GM12892 (cell line): ENCODE measurements around the gene NPEPL1.

Source experiments
- DNase-seq: peaks from one replicate; pipeline ENCODE4 v3.0.0; 2011; ENCODE audit not compliant: insufficient read length
- FAIRE-seq: peaks from 2 replicates; lab custom pipeline; 2011; peaks lifted over from hg19 to GRCh38; lab: Jason Lieb, UNC
- POLR2A ChIP-seq: IDR thresholded peaks from 2 replicates; pipeline ENCODE4 v1.6.1; 2011; ENCODE audit warnings: low read depth, low read length, control low read depth
- POLR2AphosphoS5 ChIP-seq: IDR thresholded peaks from 2 replicates; pipeline ENCODE4 v1.6.1; 2011; ENCODE audit warnings: low read depth, low read length, control low read depth
- TAF1 ChIP-seq: IDR thresholded peaks from 2 replicates; pipeline ENCODE4 v1.6.1; 2011; ENCODE audit warnings: low read depth, mild to moderate bottlenecking, control low read depth, low read length, borderline replicate concordance

Gene NPEPL1

GRCh38 chr20:58673119-58673518, 19.5 kb upstream of the NPEPL1 start:
- no peak for TF ChIP-seq TAF1
- TF ChIP-seq POLR2A: no peak
- no peak for TF ChIP-seq POLR2AphosphoS5
- DNase-seq: no peak
- FAIRE-seq: no peak

- DNase-seq (no peak), FAIRE-seq (no peak)
- TF ChIP-seq POLR2AphosphoS5 (no peak), TAF1 (no peak), POLR2A (no peak)
Observed at GRCh38 chr20:58675146-58675584, 17.4 kb upstream of the NPEPL1 start.

GRCh38 chr20:58675641-58676040, 17.0 kb upstream of the NPEPL1 start:
- FAIRE-seq: no peak
- no peak for DNase-seq

DNA sequence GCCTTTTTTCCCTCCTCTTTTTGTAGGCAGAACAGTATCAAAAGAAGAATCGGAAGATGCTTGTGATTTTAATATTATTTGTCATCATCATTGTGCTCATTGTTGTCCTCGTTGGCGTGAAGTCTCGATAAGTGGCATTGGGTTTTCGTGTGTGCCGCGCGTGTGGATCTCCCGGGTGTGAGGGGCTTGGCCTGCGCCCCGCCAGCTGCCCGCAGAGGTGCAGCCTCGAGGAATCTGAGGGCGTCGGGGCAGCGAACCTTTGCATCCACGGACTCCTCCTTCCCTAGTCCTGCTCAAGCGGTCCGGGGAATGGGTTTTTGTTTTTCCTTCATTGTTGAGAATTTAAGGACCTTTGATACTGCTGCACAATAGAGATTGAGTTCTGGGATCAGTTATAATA, 16.4 kb upstream of the NPEPL1 start:
- FAIRE-seq (no peak), DNase-seq (no peak)
- TF ChIP-seq POLR2AphosphoS5: no peak
- no peak for TF ChIP-seq POLR2A
- no peak for TF ChIP-seq TAF1

More at GRCh38 chr20:58675641-58676040, 17.0 kb upstream of the NPEPL1 start:
- TF ChIP-seq TAF1: no peak
- no peak for TF ChIP-seq POLR2AphosphoS5
- TF ChIP-seq POLR2A: no peak

GRCh38 chr20:58677079-58677604, 15.5 kb upstream of the NPEPL1 start:
- TF ChIP-seq POLR2AphosphoS5: no peak
- TF ChIP-seq POLR2A: no peak
- no peak for TF ChIP-seq TAF1
- DNase-seq (no peak), FAIRE-seq (no peak)

- TF ChIP-seq TAF1 (no peak), POLR2A (no peak), POLR2AphosphoS5 (no peak)
- FAIRE-seq: no peak
- no peak for DNase-seq
Observed at GRCh38 chr20:58677808-58678207, 14.8 kb upstream of the NPEPL1 start.

GRCh38 chr20:58678806-58679205, 13.8 kb upstream of the NPEPL1 start:
- FAIRE-seq: no peak
- DNase-seq: no peak
- TF ChIP-seq TAF1 (no peak), POLR2AphosphoS5 (no peak), POLR2A (no peak)

GRCh38 chr20:58682656-58683531, 9.7 kb upstream of the NPEPL1 start:
- TF ChIP-seq POLR2A (no peak), TAF1 (no peak), POLR2AphosphoS5 (no peak)
- no peak for DNase-seq
- FAIRE-seq: no peak

DNA sequence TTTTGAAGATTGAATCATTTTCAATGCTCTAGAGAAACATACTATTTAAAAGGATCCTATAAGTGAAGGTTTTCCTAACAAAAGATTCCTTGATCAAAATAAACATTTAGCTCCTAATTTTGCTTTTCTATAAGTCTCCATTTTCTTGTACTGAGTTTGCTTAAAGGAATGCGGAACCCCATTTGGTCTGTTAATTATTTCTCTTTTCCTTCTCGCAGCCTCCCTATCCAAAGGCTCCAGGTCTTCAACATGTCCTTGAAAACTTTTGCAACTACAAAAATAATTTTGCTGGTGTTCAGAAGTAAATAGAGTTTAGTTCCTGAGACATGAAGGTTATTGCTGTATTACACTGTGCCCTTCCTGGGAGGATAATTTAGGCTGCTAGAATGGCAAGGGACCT, 8.3 kb upstream of the NPEPL1 start:
- TF ChIP-seq POLR2AphosphoS5 (no peak), TAF1 (no peak), POLR2A (no peak)
- FAIRE-seq (no peak), DNase-seq (no peak)

DNA sequence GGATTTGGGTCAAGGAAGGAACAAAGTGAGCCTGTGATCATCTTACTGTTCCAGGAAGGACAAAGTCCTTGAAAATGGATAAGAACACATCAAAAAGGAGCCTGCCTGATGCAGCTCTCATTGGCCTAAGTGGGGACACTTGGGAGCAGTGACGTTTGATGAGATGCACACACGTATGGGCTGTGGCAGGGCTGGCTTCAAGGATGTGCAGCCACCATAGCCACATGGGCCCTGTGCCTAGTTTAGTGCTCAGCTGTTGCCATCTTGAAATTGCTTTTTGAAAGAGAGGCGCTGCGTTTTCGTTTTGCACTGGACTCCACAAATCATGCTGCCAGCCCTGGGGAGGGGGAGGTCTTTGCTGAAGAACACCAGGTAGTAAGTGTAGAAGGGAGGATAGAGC, 6.6 kb upstream of the NPEPL1 start:
- FAIRE-seq (no peak), DNase-seq (no peak)
- TF ChIP-seq POLR2A: no peak
- no peak for TF ChIP-seq TAF1

DNA sequence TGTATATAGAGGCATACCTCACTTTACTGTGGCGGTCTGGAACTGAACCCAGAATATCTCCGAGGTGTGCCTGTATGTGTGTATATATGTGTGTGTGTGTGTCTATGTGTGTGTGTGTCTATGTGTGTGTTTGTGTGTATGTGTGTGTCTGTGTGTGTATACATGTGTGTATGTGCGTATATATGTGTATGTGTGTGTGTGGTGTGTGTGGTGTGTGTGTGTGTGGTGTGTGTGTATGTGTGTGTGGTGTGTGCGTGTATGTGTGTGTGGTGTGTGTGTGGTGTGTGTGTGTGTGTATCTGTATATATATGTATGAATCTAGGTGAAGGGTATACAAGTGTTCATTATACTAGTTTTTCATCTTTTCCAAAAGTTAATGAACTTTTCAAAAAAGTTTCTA, 4.2 kb upstream of the NPEPL1 start:
- TF ChIP-seq POLR2AphosphoS5: no peak
- TF ChIP-seq TAF1: no peak
- TF ChIP-seq POLR2A: no peak
- FAIRE-seq: no peak
- no peak for DNase-seq

DNA sequence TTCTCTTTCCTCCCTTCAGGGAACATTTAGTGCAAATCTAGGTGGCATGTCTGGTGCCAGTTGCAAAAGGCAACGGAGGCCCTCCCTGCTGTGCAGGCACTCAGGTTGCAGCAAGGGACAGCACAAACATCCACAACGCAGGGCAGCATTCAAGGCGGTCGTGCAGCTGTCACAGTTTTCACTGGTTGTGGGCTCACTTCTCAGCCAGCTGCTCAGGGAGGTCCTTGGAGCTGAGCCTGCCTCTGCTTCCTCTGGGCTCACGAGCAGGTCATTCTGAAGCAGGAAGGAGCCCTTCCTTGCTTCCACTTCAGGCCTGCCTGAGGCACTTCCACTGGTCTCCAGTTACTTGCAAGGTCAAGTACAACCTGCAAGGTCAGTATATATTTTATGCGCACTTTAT, 3.8 kb upstream of the NPEPL1 start:
- no peak for FAIRE-seq

More for the DNA sequence above, 3.8 kb upstream of the NPEPL1 start:
- TF ChIP-seq POLR2AphosphoS5: no peak
- no peak for TF ChIP-seq POLR2A
- no peak for TF ChIP-seq TAF1
- no peak for DNase-seq
